ENCODE measurements around the gene PALM2AKAP2.

Gene PALM2AKAP2

GRCh38 chr9:109779711-109780452 is at the start of gene PALM2AKAP2:
Gene PALM2AKAP2, plus strand, starts transcription at chr9:109780198. Its CDS starts 291 bp downstream, at chr9:109780489.
- Histone ChIP-seq H3K27ac (ENCODE audit: poor library complexity, severe bottlenecking) (no peak within 1 kb of the TSS), H3K9me3 (ENCODE audit: severe bottlenecking) (no peaks in the 10 kb centered on the region)

GRCh38 chr9:109730228-109730627 is 49.8 kb upstream of the PALM2AKAP2 start:
- Histone ChIP-seq H3K27ac (ENCODE audit: poor library complexity, severe bottlenecking) (peak overlapping the region; percentile 23), H3K9me3 (ENCODE audit: severe bottlenecking) (no peaks in the 10 kb centered on the region), H3K27me3 (ENCODE audit: insufficient read depth, poor library complexity, severe bottlenecking) (no peaks in the 10 kb centered on the region), H3K4me3 (ENCODE audit: severe bottlenecking) (no peak overlapping the region), H3K4me1 (ENCODE audit: insufficient read depth, poor library complexity, severe bottlenecking) (peaks cover 28% of the 10 kb centered on the region), H3K36me3 (ENCODE audit: low read depth) (no peaks in the 10 kb centered on the region)
- peak; percentile 61 for DNase-seq (ENCODE audit: low spot score)
- ATAC-seq (ENCODE audit: low read depth) = peak; percentile 90
- TF ChIP-seq CTCF (IDR thresholded peaks at IDR 0.05; ENCODE audit: poor library complexity, severe bottlenecking) = no peak

More at GRCh38 chr9:109779711-109780452, at the start of gene PALM2AKAP2:
- peak; percentile 79 for TF ChIP-seq CTCF (IDR thresholded peaks at IDR 0.05; ENCODE audit: poor library complexity, severe bottlenecking)
- Histone ChIP-seq H3K4me3 (ENCODE audit: severe bottlenecking) (peak within 1 kb of the TSS; percentile 81), H3K27me3 (ENCODE audit: insufficient read depth, poor library complexity, severe bottlenecking) (no peaks in the 10 kb centered on the region), H3K36me3 (ENCODE audit: low read depth) (no peaks in the 10 kb centered on the region), H3K4me1 (ENCODE audit: insufficient read depth, poor library complexity, severe bottlenecking) (peaks cover 9% of the 10 kb centered on the region)
- ATAC-seq (ENCODE audit: low read depth) (peak; percentile 89), DNase-seq (ENCODE audit: low spot score) (peak; percentile 74)

- Histone ChIP-seq H3K27ac (ENCODE audit: poor library complexity, severe bottlenecking) (peak overlapping the region; percentile 12), H3K4me1 (ENCODE audit: insufficient read depth, poor library complexity, severe bottlenecking) (peaks cover 28% of the 10 kb centered on the region), H3K4me3 (ENCODE audit: severe bottlenecking) (no peak overlapping the region), H3K9me3 (ENCODE audit: severe bottlenecking) (no peaks in the 10 kb centered on the region), H3K27me3 (ENCODE audit: insufficient read depth, poor library complexity, severe bottlenecking) (no peaks in the 10 kb centered on the region), H3K36me3 (ENCODE audit: low read depth) (no peaks in the 10 kb centered on the region)
- ATAC-seq (ENCODE audit: low read depth) (peak; percentile 56; the same call in 2 of the 3 replicates), DNase-seq (ENCODE audit: low spot score) (no peak)
- no peak for TF ChIP-seq CTCF (IDR thresholded peaks at IDR 0.05; ENCODE audit: poor library complexity, severe bottlenecking)
These were observed 46.3 kb upstream of the PALM2AKAP2 start for GRCh38 chr9:109733690-109734089.

GRCh38 chr9:109734814-109735213 is 45.2 kb upstream of the PALM2AKAP2 start:
- H3K4me3 ChIP-seq (ENCODE audit: severe bottlenecking) = no peak overlapping the region
- no peak for TF ChIP-seq CTCF (IDR thresholded peaks at IDR 0.05; ENCODE audit: poor library complexity, severe bottlenecking)
- H3K27me3 ChIP-seq (ENCODE audit: insufficient read depth, poor library complexity, severe bottlenecking) = no peaks in the 10 kb centered on the region
- DNase-seq (ENCODE audit: low spot score) (no peak), ATAC-seq (ENCODE audit: low read depth) (no peak)
- peaks cover 23% of the 10 kb centered on the region for H3K4me1 ChIP-seq (ENCODE audit: insufficient read depth, poor library complexity, severe bottlenecking)
- H3K27ac ChIP-seq (ENCODE audit: poor library complexity, severe bottlenecking) = no peak overlapping the region
- no peaks in the 10 kb centered on the region for H3K9me3 ChIP-seq (ENCODE audit: severe bottlenecking)
- H3K36me3 ChIP-seq (ENCODE audit: low read depth) = no peaks in the 10 kb centered on the region

- no peaks in the 10 kb centered on the region for H3K9me3 ChIP-seq (ENCODE audit: severe bottlenecking)
- TF ChIP-seq CTCF (IDR thresholded peaks at IDR 0.05; ENCODE audit: poor library complexity, severe bottlenecking) = no peak
- no peak overlapping the region for H3K27ac ChIP-seq (ENCODE audit: poor library complexity, severe bottlenecking)
- no peak for ATAC-seq (ENCODE audit: low read depth)
- H3K4me1 ChIP-seq (ENCODE audit: insufficient read depth, poor library complexity, severe bottlenecking) = peaks cover 15% of the 10 kb centered on the region
- H3K27me3 ChIP-seq (ENCODE audit: insufficient read depth, poor library complexity, severe bottlenecking) = no peaks in the 10 kb centered on the region
- H3K4me3 ChIP-seq (ENCODE audit: severe bottlenecking) = no peak overlapping the region
- DNase-seq (ENCODE audit: low spot score) = no peak
- no peaks in the 10 kb centered on the region for H3K36me3 ChIP-seq (ENCODE audit: low read depth)
These were observed 44.2 kb upstream of the PALM2AKAP2 start for GRCh38 chr9:109735801-109736200.

All from RWPE2 (cell line).